Natural killer cell (primary cell): ENCODE data around the gene FGD4. TPM values are rescaled to one million over a fixed set of nuclear protein-coding genes. Genes with fewer than 3 reads are reported as not detected.

ENCODE experiments used
- ATAC-seq, 3 donors: fragments of 150-1000 bp in 2 of 3; fragments of 200-7000 bp in 1 of 3; cut with Tn5 transposase; 1 replicate in 1 of 3; 2 replicates in 2 of 3; pipeline ENCODE4 v1.10.0; 2021; ENCODE audit warnings: mild to moderate bottlenecking in 2 of 3, moderate library complexity in 2 of 3
- DNase-seq, 2 donors: peaks; one replicate each; pipeline versions ENCODE4 v3.0.0 to v3.0.0-alpha.2; 2013 to 2021; ENCODE audit warnings: mixed read lengths in 1 of 2
- H3K27ac ChIP-seq: one replicate; pipeline ENCODE4 v1.5.1; 2013; ENCODE audit warnings: mild to moderate bottlenecking, low read length
- H3K27me3 ChIP-seq: one replicate; pipeline ENCODE4 v1.6.1; 2013; ENCODE audit warnings: low read length; ENCODE audit not compliant: control insufficient read depth, insufficient read depth
- H3K36me3 ChIP-seq: one replicate; pipeline ENCODE4 v1.6.1; 2013; ENCODE audit warnings: low read length; ENCODE audit not compliant: control insufficient read depth, insufficient read depth
- H3K4me1 ChIP-seq: one replicate; pipeline ENCODE4 v1.6.1; 2013; ENCODE audit warnings: low read length; ENCODE audit not compliant: control insufficient read depth, insufficient read depth
- H3K4me3 ChIP-seq: one replicate; pipeline ENCODE4 v1.5.1; 2013; ENCODE audit warnings: low read length
- H3K9me3 ChIP-seq: one replicate; pipeline ENCODE4 v1.6.1; 2013; ENCODE audit warnings: low read length; ENCODE audit not compliant: control insufficient read depth, insufficient read depth
- H3K27ac Mint-ChIP-seq, 2 donors: one replicate each; pipeline ENCODE4 v1.8.0; 2022; ENCODE audit warnings: mild to moderate bottlenecking in 2 of 2, mixed read lengths in 2 of 2, moderate library complexity in 1 of 2
- H3K27me3 Mint-ChIP-seq, 2 donors: one replicate each; pipeline ENCODE4 v1.8.0; 2022; ENCODE audit warnings: low read depth in 2 of 2, mixed read lengths in 2 of 2
- H3K36me3 Mint-ChIP-seq: one replicate; pipeline ENCODE4 v1.8.0; 2022; ENCODE audit warnings: mixed read lengths
- H3K4me1 Mint-ChIP-seq, 2 donors: one replicate each; pipeline ENCODE4 v1.8.0; 2022; ENCODE audit warnings: mixed read lengths in 2 of 2
- H3K4me3 Mint-ChIP-seq: one replicate; pipeline ENCODE4 v1.8.0; 2022; ENCODE audit warnings: mild to moderate bottlenecking, moderate library complexity, mixed read lengths
- H3K9me3 Mint-ChIP-seq, 2 donors: one replicate each; pipeline ENCODE4 v1.8.0; 2022; ENCODE audit warnings: mixed read lengths in 2 of 2
- CTCF ChIP-seq: fragments of 200-600 bp; IDR thresholded peaks from one replicate; pipeline ENCODE4 v1.8.0; 2022; ENCODE audit warnings: antibody characterized with exemption
- WGBS: methylation state at CpG from one replicate; pipeline ENCODE4 v1.1.7; 2013; ENCODE audit warnings: missing lambda C conversion rate; ENCODE audit not compliant: insufficient coverage; 5-methylcytosine and 5-hydroxymethylcytosine counted together
- intact Hi-C: fragments of 100-400 bp; cut with micrococcal nuclease; formaldehyde crosslinking; loops from one replicate; pipeline ENCODE4 v1.14.2; 2022
- total RNA-seq, 4 donors: library from RNA; stranded (reverse); fragments of 120-200 nt in 1 of 4; gene quantifications; one replicate each; pipeline versions ENCODE4 v1.2.3 to v1.2.4, GENCODE V29; 2013 to 2022

FGD4 gene
- total RNA-seq, 3 donors from 2014 or later (not counting 1 experiment from before 2014, with no cell fraction given) = 0.68 to 3.5 (median 2.1) TPM

GRCh38 chr12:32418903-32419519, 19.7 kb downstream of the FGD4 start:
- Histone ChIP-seq H3K4me1 (no peaks in the 10 kb centered on the region), H3K36me3 (no peaks in the 10 kb centered on the region), H3K9me3 (no peaks in the 10 kb centered on the region), H3K27me3 (no peaks in the 10 kb centered on the region), H3K4me3 (no peak overlapping the region), H3K27ac (no peak overlapping the region)
- Mint-ChIP-seq H3K4me1 (no peaks in the 10 kb centered on the region), H3K4me3 (no peak overlapping the region), H3K36me3 (no peaks in the 10 kb centered on the region), H3K27ac (no peak overlapping the region), H3K9me3 (no peaks in the 10 kb centered on the region), H3K27me3 (peaks cover 0 to 6% of the 10 kb centered on the region in 2 donors)
- ATAC-seq = no peak
- 63% methylated on average over 4 of the region's 5 CpGs for WGBS
- TF ChIP-seq CTCF = no peak
- DNase-seq = no peak
- intact Hi-C loops = no loop called here

GRCh38 chr12:32419520-32419960, 20.2 kb downstream of the FGD4 start:
- Histone ChIP-seq H3K4me1 (no peaks in the 10 kb centered on the region), H3K9me3 (no peaks in the 10 kb centered on the region), H3K27me3 (no peaks in the 10 kb centered on the region), H3K4me3 (no peak overlapping the region), H3K27ac (no peak overlapping the region), H3K36me3 (no peaks in the 10 kb centered on the region)
- no peak overlapping the region for H3K4me3 Mint-ChIP-seq
- TF ChIP-seq CTCF = no peak
- 6% methylated on average over 2 of the region's 2 CpGs for WGBS
- no peaks in the 10 kb centered on the region for H3K9me3 Mint-ChIP-seq
- peaks cover 0 to 6% of the 10 kb centered on the region in 2 donors for H3K27me3 Mint-ChIP-seq
- no peak for ATAC-seq
- no peaks in the 10 kb centered on the region for H3K4me1 Mint-ChIP-seq
- H3K36me3 Mint-ChIP-seq = no peaks in the 10 kb centered on the region
- DNase-seq = no peak
- H3K27ac Mint-ChIP-seq = no peak overlapping the region
- intact Hi-C loops = no loop called here

GRCh38 chr12:32420356-32420755, 21.0 kb downstream of the FGD4 start:
- Mint-ChIP-seq H3K9me3 (no peaks in the 10 kb centered on the region), H3K4me3 (no peak overlapping the region), H3K36me3 (no peaks in the 10 kb centered on the region), H3K27ac (no peak overlapping the region), H3K4me1 (no peaks in the 10 kb centered on the region), H3K27me3 (peaks cover under 1 to 11% of the 10 kb centered on the region in 2 donors)
- Histone ChIP-seq H3K27ac (no peak overlapping the region), H3K9me3 (no peaks in the 10 kb centered on the region), H3K4me1 (no peaks in the 10 kb centered on the region), H3K4me3 (no peak overlapping the region), H3K27me3 (no peaks in the 10 kb centered on the region), H3K36me3 (no peaks in the 10 kb centered on the region)
- 86% methylated on average over 2 of the region's 2 CpGs for WGBS
- DNase-seq (no peak), ATAC-seq (no peak)
- intact Hi-C loops = no loop called here
- TF ChIP-seq CTCF = no peak

GRCh38 chr12:32423559-32423958, 24.2 kb downstream of the FGD4 start:
- H3K9me3 Mint-ChIP-seq = peaks cover 5% of the 10 kb centered on the region in 2 donors
- peaks cover 8 to 27% of the 10 kb centered on the region in 2 donors for H3K27me3 Mint-ChIP-seq

More at GRCh38 chr12:32423559-32423958, 24.2 kb downstream of the FGD4 start:
- H3K4me1 Mint-ChIP-seq = no peaks in the 10 kb centered on the region
- Histone ChIP-seq H3K4me3 (no peak overlapping the region), H3K36me3 (no peaks in the 10 kb centered on the region), H3K9me3 (no peaks in the 10 kb centered on the region), H3K27ac (no peak overlapping the region), H3K27me3 (no peaks in the 10 kb centered on the region), H3K4me1 (no peaks in the 10 kb centered on the region)
- TF ChIP-seq CTCF = no peak
- ATAC-seq = no peak
- no peak overlapping the region for H3K4me3 Mint-ChIP-seq
- no peak overlapping the region for H3K27ac Mint-ChIP-seq
- DNase-seq = no peak
- peaks cover 7% of the 10 kb centered on the region for H3K36me3 Mint-ChIP-seq
- intact Hi-C loops = no loop called here
